ENCODE results near the gene ERRFI1.
A peak's percentile ranks its signal among the peaks of the same experiment; 100 is the strongest.

ERRFI1 gene

DNA sequence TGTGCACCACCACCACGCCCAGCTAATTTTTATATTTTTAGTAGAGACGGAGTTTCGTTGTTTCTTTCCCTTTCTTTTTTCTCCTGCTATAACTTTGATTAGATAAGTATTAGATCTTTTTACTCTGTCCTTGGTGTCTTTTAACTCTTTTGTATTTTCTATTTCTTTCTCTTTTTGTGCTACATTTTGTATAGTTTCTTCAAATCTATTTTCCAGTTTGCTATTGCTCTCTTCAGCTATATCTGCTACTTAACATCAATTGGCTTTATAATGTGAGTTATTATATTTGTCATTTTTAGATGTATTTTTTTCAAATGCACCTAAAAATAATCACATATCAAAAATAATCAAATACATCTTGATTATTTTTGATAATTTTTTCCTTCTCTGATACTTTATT is 16.0 kb upstream of the ERRFI1 start:
- DNase-seq (ENCODE audit: low read depth in 2 of 2) = no peak
- TF ChIP-seq, protein P1, sequence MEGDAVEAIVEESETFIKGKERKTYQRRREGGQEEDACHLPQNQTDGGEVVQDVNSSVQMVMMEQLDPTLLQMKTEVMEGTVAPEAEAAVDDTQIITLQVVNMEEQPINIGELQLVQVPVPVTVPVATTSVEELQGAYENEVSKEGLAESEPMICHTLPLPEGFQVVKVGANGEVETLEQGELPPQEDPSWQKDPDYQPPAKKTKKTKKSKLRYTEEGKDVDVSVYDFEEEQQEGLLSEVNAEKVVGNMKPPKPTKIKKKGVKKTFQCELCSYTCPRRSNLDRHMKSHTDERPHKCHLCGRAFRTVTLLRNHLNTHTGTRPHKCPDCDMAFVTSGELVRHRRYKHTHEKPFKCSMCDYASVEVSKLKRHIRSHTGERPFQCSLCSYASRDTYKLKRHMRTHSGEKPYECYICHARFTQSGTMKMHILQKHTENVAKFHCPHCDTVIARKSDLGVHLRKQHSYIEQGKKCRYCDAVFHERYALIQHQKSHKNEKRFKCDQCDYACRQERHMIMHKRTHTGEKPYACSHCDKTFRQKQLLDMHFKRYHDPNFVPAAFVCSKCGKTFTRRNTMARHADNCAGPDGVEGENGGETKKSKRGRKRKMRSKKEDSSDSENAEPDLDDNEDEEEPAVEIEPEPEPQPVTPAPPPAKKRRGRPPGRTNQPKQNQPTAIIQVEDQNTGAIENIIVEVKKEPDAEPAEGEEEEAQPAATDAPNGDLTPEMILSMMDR (IDR thresholded peaks at IDR 0.05; ENCODE audit: low read depth, low read length) = no peak
- H3K4me3 ChIP-seq (replicated peaks in 1 of 2; ENCODE audit: low read depth in 2 of 2, low read length in 2 of 2) = no peak overlapping the region

DNA sequence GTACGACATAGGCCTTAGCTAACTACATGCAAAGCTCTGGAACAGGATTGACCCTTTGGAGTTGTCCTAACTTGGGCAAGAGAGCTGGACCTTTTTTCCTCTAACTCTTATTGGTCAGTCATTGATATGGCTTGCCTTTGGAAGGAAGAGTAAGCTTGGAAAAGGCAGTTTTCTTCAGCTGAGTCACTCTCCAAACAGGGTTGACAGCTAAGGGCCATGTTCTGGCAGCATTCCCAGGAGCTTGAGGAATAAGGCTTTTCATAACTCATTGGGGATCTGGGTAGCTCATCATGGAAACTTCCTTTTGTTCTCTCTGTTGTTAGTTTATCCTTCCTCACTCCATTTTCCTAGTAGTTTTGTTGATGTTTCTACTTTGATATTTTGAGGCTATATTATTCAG is 14.5 kb upstream of the ERRFI1 start:
- H3K4me3 ChIP-seq (replicated peaks in 1 of 2; ENCODE audit: low read depth in 2 of 2, low read length in 2 of 2) = no peak overlapping the region
- TF ChIP-seq, protein P1 (IDR thresholded peaks at IDR 0.05; ENCODE audit: low read depth, low read length) = no peak
- DNase-seq (ENCODE audit: low read depth in 2 of 2) = peak; percentile 98 to 99

DNA sequence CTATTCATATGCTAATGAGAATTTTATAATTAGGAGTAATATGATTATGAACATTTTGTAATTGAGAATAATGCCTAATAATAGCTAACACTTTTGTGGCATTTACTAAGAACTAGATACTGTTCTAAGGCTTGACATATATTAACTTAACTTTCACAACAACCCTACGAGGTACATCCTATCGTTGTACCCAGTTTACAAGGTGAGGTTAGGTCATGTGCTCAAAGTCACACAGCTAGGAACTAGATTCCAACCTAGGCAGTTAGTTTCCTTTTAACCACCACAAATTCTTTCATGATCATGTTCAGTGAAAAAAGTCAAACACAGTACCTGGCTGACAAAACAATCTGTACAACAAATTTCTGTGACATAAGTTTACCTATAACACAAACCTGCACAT is 13.0 kb upstream of the ERRFI1 start:
- H3K4me3 ChIP-seq (replicated peaks in 1 of 2; ENCODE audit: low read depth in 2 of 2, low read length in 2 of 2) = no peak overlapping the region
- DNase-seq (ENCODE audit: low read depth in 2 of 2) = no peak
- TF ChIP-seq, protein P1 (IDR thresholded peaks at IDR 0.05; ENCODE audit: low read depth, low read length) = no peak

DNA sequence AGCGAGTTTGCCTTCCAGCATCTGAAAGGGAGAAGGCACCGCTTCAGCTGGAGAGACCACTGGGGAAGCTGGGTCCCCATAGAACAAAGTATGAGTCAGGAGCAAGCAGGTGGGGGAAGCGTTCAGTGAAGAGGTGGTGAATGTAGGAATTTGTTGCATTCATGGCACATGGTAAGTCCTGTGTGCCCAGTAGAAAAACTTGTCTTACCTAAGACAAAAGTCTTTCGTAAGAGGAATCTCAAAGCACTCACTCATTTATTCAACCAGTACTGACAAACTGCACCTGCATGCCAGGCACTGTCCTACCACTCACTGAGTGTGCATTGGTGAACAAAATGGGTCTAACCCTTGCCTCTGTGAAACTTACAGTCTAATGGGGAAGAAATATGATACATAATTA is 9.2 kb upstream of the ERRFI1 start:
- DNase-seq (ENCODE audit: low read depth in 2 of 2) = peak in 1 of 2 donors; percentile 6
- TF ChIP-seq, protein P1 (IDR thresholded peaks at IDR 0.05; ENCODE audit: low read depth, low read length) = no peak
- H3K4me3 ChIP-seq (replicated peaks in 1 of 2; ENCODE audit: low read depth in 2 of 2, low read length in 2 of 2) = no peak overlapping the region

DNA sequence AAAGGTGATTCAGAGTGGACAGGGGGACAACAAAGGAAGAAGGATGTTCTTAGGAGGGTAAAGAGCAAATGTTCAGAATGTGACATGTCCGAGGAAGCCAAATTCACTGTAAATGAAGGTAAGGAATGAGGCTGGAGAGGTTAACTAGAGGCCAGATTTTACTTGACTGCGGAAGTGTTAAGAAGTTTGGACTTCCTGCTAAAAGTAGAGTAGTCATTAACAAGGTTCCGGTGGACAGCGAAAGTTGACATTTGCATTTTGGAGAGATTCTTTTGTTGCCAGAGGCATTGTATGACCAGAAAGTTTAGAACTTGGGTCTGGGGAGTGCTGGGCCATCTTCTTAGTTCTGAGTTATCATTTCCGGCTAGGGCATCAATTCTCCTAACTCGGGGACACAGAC is 7.2 kb upstream of the ERRFI1 start:
- DNase-seq (ENCODE audit: low read depth in 2 of 2) = no peak
- H3K4me3 ChIP-seq (replicated peaks in 1 of 2; ENCODE audit: low read depth in 2 of 2, low read length in 2 of 2) = no peak overlapping the region
- TF ChIP-seq, protein P1 (IDR thresholded peaks at IDR 0.05; ENCODE audit: low read depth, low read length) = no peak

DNA sequence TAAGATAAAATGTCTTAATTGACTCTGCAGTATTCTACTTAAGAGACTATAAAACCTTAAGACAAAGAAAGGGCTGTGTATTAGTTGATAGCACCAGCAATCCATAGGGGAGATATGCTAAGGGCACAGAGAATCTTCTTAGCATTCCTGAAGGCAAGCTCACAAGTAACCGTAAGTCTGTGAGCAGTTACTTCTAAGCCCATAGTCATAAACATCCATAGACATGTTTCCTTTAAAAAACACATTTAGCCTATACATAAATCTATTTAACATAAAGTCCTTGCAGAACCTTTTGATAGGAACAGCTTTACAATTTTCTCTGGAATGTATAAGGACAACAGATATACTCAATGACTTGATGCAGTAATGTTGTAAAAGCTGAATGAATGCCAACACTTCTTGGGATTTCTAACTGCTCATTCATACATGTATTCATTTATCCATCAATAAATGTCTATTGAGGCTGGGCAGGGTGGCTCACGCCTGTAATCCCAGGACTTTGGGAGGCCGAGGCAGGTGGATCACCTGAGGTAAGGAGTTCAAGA is 6.3 kb upstream of the ERRFI1 start:
- peak in 1 of 2 donors; percentile 35 for DNase-seq (ENCODE audit: low read depth in 2 of 2)
- TF ChIP-seq, protein P1 (IDR thresholded peaks at IDR 0.05; ENCODE audit: low read depth, low read length) = no peak
- no peak overlapping the region for H3K4me3 ChIP-seq (replicated peaks in 1 of 2; ENCODE audit: low read depth in 2 of 2, low read length in 2 of 2)

DNA sequence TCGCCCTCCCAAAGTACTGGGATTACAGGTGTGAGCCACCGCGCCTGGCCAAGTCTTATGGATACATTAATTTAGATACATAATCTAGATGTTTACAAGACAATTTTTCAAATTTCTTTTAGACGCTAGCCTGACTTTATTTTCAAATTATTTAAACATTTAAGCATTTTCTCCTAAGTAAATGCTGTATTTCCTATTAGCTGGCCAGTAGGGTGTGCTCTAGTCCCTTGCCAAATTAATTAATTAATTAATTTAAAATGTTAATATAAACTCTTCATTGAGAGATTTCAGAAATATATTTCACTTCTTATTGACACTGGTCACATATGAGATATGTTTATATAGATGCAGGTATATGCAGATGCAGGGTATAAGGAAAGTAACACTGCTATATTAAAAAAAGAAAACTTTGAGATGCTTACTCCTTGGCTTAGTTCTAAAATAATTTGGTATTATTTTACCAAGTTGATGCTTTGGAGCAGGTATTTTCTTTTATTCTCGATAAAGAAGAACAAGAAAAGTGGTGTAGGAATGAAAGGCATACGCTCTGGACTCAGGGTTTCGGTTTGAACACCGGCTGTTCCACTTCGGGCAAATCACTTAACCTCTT is 5.2 kb upstream of the ERRFI1 start:
- H3K4me3 ChIP-seq (replicated peaks in 1 of 2; ENCODE audit: low read depth in 2 of 2, low read length in 2 of 2) = no peak overlapping the region
- peak; percentile 80 to 84 for DNase-seq (ENCODE audit: low read depth in 2 of 2)
- TF ChIP-seq, protein P1 (IDR thresholded peaks at IDR 0.05; ENCODE audit: low read depth, low read length) = peak; percentile 47
